GM13976 (cell line): ENCODE measurements around the gene SYT1.

Experiments
- DNase-seq: peaks from one replicate; pipeline ENCODE4 v3.0.0; 2012; ENCODE audit warnings: low spot score
- CTCF ChIP-seq: IDR thresholded peaks from 2 replicates; pipeline ENCODE4 v1.5.1; 2012; ENCODE audit warnings: borderline replicate concordance, mild to moderate bottlenecking; ENCODE audit not compliant: insufficient read depth; ENCODE audit errors: extremely low read depth, missing control alignments, control extremely low read depth
- in situ Hi-C: fragments of 300-500 bp; cut with MboI; formaldehyde crosslinking; loops from one replicate; pipeline ENCODE4 v1.12.0; 2022; ENCODE audit warnings: low sequenced_read_pairs, mixed read lengths, inconsistent platforms; ENCODE audit not compliant: unreplicated experiment

Gene SYT1

GRCh38 chr12:79260923-79261322 lies 396.3 kb downstream of the SYT1 start:
- in situ Hi-C loops: no loop called here
- no peak for DNase-seq
- no peak for TF ChIP-seq CTCF

- no peak for DNase-seq
- in situ Hi-C loops: no loop called here
- no peak for TF ChIP-seq CTCF
Measured at GRCh38 chr12:79262938-79263337, 398.4 kb downstream of the SYT1 start.

GRCh38 chr12:79266343-79267144 lies 402.0 kb downstream of the SYT1 start:
- no peak for DNase-seq
- no peak for TF ChIP-seq CTCF
- in situ Hi-C loops: no loop called here

- TF ChIP-seq CTCF: no peak
- no peak for DNase-seq
- in situ Hi-C loops: no loop called here
Measured at GRCh38 chr12:79267580-79267979, 403.0 kb downstream of the SYT1 start.

GRCh38 chr12:79274501-79275064 lies 410.0 kb downstream of the SYT1 start:
- no peak for TF ChIP-seq CTCF

DNA sequence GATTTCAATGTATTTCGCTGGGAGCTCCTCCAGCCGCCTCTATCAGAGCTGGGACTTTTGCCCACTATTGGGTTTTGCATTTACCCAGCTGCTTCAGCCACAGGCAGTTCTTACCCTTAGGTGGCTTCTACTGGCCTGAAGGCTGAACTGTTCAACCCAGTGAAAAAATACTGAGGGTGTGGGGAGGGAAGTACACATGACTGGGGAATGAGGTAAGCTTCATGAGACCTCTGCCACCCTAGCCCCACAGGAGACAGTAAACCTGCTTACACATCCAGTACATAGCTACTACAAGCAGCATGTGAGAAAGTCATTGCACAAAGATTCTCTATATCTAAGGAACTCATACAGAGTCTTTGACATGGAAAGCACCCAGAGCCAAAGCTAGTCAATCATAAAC lies 411.1 kb downstream of the SYT1 start:
- in situ Hi-C loops: no loop called here
- DNase-seq: no peak
- no peak for TF ChIP-seq CTCF

More at GRCh38 chr12:79274501-79275064, 410.0 kb downstream of the SYT1 start:
- in situ Hi-C loops: no loop called here
- DNase-seq: no peak
